Measurements from ENCODE around the gene CSTF1.

GRCh38 chr20:56414842-56415765 lies 22.7 kb downstream of the CSTF1 start:
- no peak for TF ChIP-seq CEBPB (IDR thresholded peaks at IDR 0.05)
- TF ChIP-seq TAF1 (IDR thresholded peaks at IDR 0.05; ENCODE audit: low read depth) = no peak
